Epithelial cell of esophagus (primary cell): ENCODE data around the gene CDON.

Source experiments
- DNase-seq: peaks from one replicate; pipeline ENCODE4 v3.0.0; 2010; ENCODE audit warnings: low read depth
- H3K4me3 ChIP-seq: 2 replicates; pipeline ENCODE4 v1.5.1; 2011; ENCODE audit warnings: mild to moderate bottlenecking, low read length, control low read depth
- TF ChIP-seq, protein P1 (sequence below): IDR thresholded peaks from 2 replicates; pipeline ENCODE4 v1.5.1; 2011; ENCODE audit warnings: low read depth, mild to moderate bottlenecking, low read length, control low read depth, inconsistent platforms; ENCODE audit not compliant: insufficient read depth; ENCODE audit errors: missing control alignments

Gene CDON

GRCh38 chr11:125940145-125940544 is 122.5 kb downstream of the CDON start:
- H3K4me3 ChIP-seq = no peak overlapping the region
- TF ChIP-seq, protein P1, sequence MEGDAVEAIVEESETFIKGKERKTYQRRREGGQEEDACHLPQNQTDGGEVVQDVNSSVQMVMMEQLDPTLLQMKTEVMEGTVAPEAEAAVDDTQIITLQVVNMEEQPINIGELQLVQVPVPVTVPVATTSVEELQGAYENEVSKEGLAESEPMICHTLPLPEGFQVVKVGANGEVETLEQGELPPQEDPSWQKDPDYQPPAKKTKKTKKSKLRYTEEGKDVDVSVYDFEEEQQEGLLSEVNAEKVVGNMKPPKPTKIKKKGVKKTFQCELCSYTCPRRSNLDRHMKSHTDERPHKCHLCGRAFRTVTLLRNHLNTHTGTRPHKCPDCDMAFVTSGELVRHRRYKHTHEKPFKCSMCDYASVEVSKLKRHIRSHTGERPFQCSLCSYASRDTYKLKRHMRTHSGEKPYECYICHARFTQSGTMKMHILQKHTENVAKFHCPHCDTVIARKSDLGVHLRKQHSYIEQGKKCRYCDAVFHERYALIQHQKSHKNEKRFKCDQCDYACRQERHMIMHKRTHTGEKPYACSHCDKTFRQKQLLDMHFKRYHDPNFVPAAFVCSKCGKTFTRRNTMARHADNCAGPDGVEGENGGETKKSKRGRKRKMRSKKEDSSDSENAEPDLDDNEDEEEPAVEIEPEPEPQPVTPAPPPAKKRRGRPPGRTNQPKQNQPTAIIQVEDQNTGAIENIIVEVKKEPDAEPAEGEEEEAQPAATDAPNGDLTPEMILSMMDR = no peak
- DNase-seq = no peak

DNA sequence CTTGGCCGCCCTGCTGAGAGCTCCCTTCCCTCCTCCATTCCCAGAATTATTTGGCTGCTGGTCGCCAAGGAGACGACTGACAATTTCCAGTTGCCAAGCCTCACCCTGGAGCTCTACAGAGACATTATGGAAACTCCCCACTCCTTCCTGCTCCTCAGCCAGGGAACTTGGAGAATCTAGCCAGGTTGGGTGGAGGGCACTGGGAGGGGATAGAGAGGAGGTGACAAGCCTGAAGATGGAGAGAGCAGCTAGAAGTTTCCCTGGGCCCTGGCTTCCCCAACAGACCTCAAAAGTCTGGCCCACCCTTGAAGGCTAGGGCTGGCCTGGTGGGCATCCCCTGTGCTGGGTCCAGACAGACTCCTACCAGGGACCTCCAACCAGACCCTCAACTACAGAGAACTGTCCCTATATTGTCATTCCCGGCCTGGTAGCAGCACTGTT is 123.6 kb downstream of the CDON start:
- H3K4me3 ChIP-seq = no peak overlapping the region
- no peak for DNase-seq
- TF ChIP-seq, protein P1 = no peak

DNA sequence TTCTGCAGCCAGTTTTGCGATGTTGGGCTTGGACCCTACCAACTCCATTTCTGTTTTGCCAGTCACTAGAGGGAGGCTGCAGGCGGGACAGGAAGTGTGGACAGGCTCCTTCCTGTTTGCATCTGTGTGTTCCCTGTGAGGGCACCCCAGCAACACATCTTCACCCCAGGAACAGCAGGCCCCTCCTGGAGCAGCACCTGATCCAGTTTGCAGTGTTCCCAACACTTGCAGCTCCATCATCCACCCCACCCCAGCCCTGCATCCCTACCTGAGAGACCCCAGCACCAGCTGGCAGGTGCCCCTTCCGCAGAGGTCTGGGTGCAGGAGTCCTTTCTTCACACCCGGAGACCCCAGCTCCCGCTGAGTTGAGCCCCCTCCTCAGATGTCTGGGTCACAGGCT is 124.2 kb downstream of the CDON start:
- H3K4me3 ChIP-seq = no peak overlapping the region
- DNase-seq = no peak
- TF ChIP-seq, protein P1 = no peak

- TF ChIP-seq, protein P1 = no peak
- DNase-seq = no peak
- H3K4me3 ChIP-seq = no peak overlapping the region
These were observed 127.0 kb downstream of the CDON start for GRCh38 chr11:125935618-125936199.

- DNase-seq = no peak
- TF ChIP-seq, protein P1 = peak; percentile 13
- H3K4me3 ChIP-seq = no peak overlapping the region
These were observed 127.6 kb downstream of the CDON start for GRCh38 chr11:125935056-125935455.

- H3K4me3 ChIP-seq = no peak overlapping the region
- no peak for DNase-seq
- TF ChIP-seq, protein P1 = no peak
These were observed 128.2 kb downstream of the CDON start for GRCh38 chr11:125934473-125934872.
